A673 (cell line): Measurements from ENCODE around the gene DSCAML1. TPM values are rescaled to one million over a fixed set of nuclear protein-coding genes. Genes with fewer than 3 reads are reported as not detected.

Source experiments
- BruUV-seq: library from RNA; stranded (reverse); fragments of 400-500 nt; replicated peaks from 2 replicates; lab custom pipeline; 2021; lab: Mats Ljungman, UMichigan
- CTCF ChIA-PET: fragments of 300-600 bp; sonication (Branson Sonifier 250); formaldehyde crosslinking; loops from one replicate; lab custom pipeline; 2022; ENCODE audit warnings: antibody characterized with exemption; lab: Charles Lee
- POLR2A ChIA-PET: fragments of 300-600 bp; sonication (Branson Sonifier 250); formaldehyde crosslinking; loops from one replicate; lab custom pipeline; 2022; ENCODE audit warnings: antibody characterized with exemption; ENCODE audit not compliant: low non-redundant PET; lab: Charles Lee
- DNase-seq: peaks from one replicate; pipeline ENCODE4 v3.0.0-alpha.2; 2015; ENCODE audit warnings: low spot score
- H3K27ac ChIP-seq: fragments of 200-600 bp; sonication (generic); 2 replicates; pipeline ENCODE4 v1.5.1; 2016; ENCODE audit warnings: mixed run types, low read depth, mild to moderate bottlenecking, mixed read lengths, antibody characterized with exemption, low read length; ENCODE audit not compliant: poor library complexity, severe bottlenecking
- H3K27me3 ChIP-seq: fragments of 200-600 bp; sonication (generic); replicated peaks from 2 replicates; pipeline ENCODE4 v1.6.1; 2017; ENCODE audit warnings: mixed run types, low read depth, mild to moderate bottlenecking, mixed read lengths, antibody characterized with exemption, low read length; ENCODE audit not compliant: insufficient read depth, poor library complexity
- H3K36me3 ChIP-seq: fragments of 200-600 bp; sonication (generic); 2 replicates; pipeline ENCODE4 v1.6.1; 2016; ENCODE audit warnings: mixed run types, mild to moderate bottlenecking, mixed read lengths, antibody characterized with exemption, low read length; ENCODE audit not compliant: insufficient read depth, poor library complexity, severe bottlenecking
- H3K4me1 ChIP-seq: fragments of 200-600 bp; sonication (generic); 2 replicates; pipeline ENCODE4 v1.6.1; 2017; ENCODE audit warnings: mixed run types, mild to moderate bottlenecking, mixed read lengths, antibody characterized with exemption, low read length; ENCODE audit not compliant: insufficient read depth, poor library complexity, severe bottlenecking
- H3K4me3 ChIP-seq: fragments of 200-600 bp; sonication (generic); 2 replicates; pipeline ENCODE4 v1.5.1; 2016; ENCODE audit warnings: low read depth, mixed run types, mild to moderate bottlenecking, mixed read lengths, low read length; ENCODE audit not compliant: poor library complexity, severe bottlenecking
- H3K9me3 ChIP-seq: fragments of 200-600 bp; sonication (generic); 2 replicates; pipeline ENCODE4 v1.6.1; 2016; ENCODE audit warnings: mixed run types, low read depth, mild to moderate bottlenecking, mixed read lengths, antibody characterized with exemption, low read length; ENCODE audit not compliant: poor library complexity, severe bottlenecking
- EZH2 ChIP-seq: fragments of 200-600 bp; sonication (generic); IDR thresholded peaks from 2 replicates; pipeline ENCODE4 v1.6.1; 2017; ENCODE audit warnings: borderline replicate concordance, low read depth, mild to moderate bottlenecking, mixed read lengths, antibody characterized with exemption, low read length; ENCODE audit not compliant: poor library complexity, severe bottlenecking
- intact Hi-C: fragments of 100-400 bp; cut with micrococcal nuclease; formaldehyde crosslinking; loops from one replicate; pipeline ENCODE4 v1.10.0; 2022; ENCODE audit not compliant: unreplicated experiment
- total RNA-seq: library from RNA; stranded (reverse); gene quantifications from 2 replicates; pipeline ENCODE4 v1.2.3, GENCODE V29; 2021
- TF ChIP-seq, protein P1 (sequence below): fragments of 300-800, 200-600 bp; sonication (generic); conservative IDR thresholded peaks from 2 replicates; pipeline ENCODE4 v1.5.1; 2017; ENCODE audit warnings: low read depth, mild to moderate bottlenecking, antibody characterized with exemption, low read length, moderate library complexity, mixed read lengths

DSCAML1 gene
- total RNA-seq, 1 experiment from 2014 or later, result not detected

DNA sequence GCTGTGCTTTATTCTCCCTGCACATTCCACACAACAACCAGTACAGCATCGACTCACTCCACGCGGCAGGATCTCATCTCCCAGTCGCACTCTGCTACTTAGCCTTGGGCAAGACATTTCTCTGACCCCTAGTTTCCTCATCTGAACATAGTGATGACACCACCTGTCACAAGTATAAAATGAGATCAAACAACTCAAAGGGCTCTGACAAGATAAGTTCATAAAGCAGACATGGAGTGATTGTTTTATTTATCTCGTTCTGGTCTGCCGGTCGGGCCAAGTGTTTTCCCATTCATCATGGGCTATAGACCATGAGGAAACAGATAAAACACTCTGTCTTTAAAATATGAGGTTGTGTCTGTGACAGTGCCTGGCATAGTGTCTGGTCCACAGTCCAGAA lies 35.0 kb downstream of the DSCAML1 start:
- no peak for DNase-seq
- no TSS peak for BruUV-seq
- CTCF ChIA-PET, result no interaction called here
- TF ChIP-seq, protein P1, sequence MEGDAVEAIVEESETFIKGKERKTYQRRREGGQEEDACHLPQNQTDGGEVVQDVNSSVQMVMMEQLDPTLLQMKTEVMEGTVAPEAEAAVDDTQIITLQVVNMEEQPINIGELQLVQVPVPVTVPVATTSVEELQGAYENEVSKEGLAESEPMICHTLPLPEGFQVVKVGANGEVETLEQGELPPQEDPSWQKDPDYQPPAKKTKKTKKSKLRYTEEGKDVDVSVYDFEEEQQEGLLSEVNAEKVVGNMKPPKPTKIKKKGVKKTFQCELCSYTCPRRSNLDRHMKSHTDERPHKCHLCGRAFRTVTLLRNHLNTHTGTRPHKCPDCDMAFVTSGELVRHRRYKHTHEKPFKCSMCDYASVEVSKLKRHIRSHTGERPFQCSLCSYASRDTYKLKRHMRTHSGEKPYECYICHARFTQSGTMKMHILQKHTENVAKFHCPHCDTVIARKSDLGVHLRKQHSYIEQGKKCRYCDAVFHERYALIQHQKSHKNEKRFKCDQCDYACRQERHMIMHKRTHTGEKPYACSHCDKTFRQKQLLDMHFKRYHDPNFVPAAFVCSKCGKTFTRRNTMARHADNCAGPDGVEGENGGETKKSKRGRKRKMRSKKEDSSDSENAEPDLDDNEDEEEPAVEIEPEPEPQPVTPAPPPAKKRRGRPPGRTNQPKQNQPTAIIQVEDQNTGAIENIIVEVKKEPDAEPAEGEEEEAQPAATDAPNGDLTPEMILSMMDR, result no peak
- TF ChIP-seq EZH2, result no peak
- H3K9me3 ChIP-seq, result no peaks in the 10 kb centered on the region
- H3K27ac ChIP-seq, result no peak overlapping the region
- intact Hi-C loops, result no loop called here
- H3K27me3 ChIP-seq, result peaks cover 4% of the 10 kb centered on the region
- H3K4me3 ChIP-seq, result no peak overlapping the region
- POLR2A ChIA-PET, result no interaction called here
- H3K36me3 ChIP-seq, result no peaks in the 10 kb centered on the region
- H3K4me1 ChIP-seq, result peaks cover 13% of the 10 kb centered on the region

DNA sequence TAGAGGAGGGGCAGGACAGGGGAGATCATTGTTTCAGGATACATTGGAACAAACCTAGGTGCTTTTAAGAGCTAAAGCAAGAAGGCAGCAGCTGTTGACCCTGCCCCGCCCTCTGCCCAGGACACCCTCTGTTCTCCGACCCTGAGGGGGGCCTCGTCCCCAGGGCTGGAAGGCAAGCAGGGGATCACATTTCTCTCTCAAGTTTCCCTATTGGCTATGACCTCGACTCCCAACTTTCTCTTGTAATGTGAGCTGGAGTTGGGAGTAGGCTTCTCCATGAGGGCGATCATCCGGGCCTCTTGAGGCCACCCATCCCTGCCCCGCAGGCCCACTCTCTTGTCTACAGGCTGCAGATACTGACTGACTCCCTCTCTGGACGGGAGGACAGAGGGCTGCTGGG lies 37.7 kb downstream of the DSCAML1 start:
- TF ChIP-seq, protein P1, result no peak
- no peak for TF ChIP-seq EZH2
- intact Hi-C loops, result no loop called here
- H3K9me3 ChIP-seq, result no peaks in the 10 kb centered on the region
- H3K27ac ChIP-seq, result no peak overlapping the region
- no peak overlapping the region for H3K4me3 ChIP-seq
- BruUV-seq, result no TSS peak
- H3K36me3 ChIP-seq, result no peaks in the 10 kb centered on the region
- CTCF ChIA-PET, result no interaction called here
- peaks cover 31% of the 10 kb centered on the region for H3K27me3 ChIP-seq
- peaks cover 6% of the 10 kb centered on the region for H3K4me1 ChIP-seq
- DNase-seq, result no peak
- POLR2A ChIA-PET, result no interaction called here

DNA sequence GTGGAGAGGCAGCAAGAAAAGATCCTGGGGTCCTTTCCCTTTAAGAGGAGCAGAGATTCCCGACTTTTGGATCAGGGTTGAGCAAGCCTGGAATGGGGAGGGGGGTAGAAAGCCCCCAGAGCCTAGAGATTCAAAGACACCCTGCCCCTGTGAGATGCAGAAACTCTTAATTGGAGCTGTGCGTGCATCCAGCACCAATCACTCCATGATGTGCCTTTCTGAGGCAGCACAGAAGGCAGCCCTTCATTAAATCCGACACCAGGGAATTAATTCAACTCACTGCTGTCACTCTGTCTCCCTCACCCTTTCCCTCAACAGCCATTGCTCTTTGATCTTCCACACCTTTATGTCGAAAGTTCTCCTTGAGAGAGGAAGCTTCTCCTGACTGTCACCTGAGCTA lies 43.0 kb downstream of the DSCAML1 start:
- no peak overlapping the region for H3K27ac ChIP-seq
- H3K4me3 ChIP-seq, result no peak overlapping the region
- H3K4me1 ChIP-seq, result no peaks in the 10 kb centered on the region
- H3K27me3 ChIP-seq, result peaks cover 41% of the 10 kb centered on the region
- CTCF ChIA-PET, result no interaction called here
- intact Hi-C loops, result no loop called here
- H3K36me3 ChIP-seq, result no peaks in the 10 kb centered on the region
- no peaks in the 10 kb centered on the region for H3K9me3 ChIP-seq
- POLR2A ChIA-PET, result no interaction called here
- no TSS peak for BruUV-seq
- DNase-seq, result no peak
- TF ChIP-seq, protein P1, result no peak
